ENCODE data around the gene RCAN2.
A peak's percentile ranks its signal among the peaks of the same experiment; 100 is the strongest.

The RCAN2 gene

GRCh38 chr6:46254946-46255345 lies 236.3 kb downstream of the RCAN2 start:
- no peak for DNase-seq (ENCODE audit: low read depth in 2 of 2)

GRCh38 chr6:46254331-46254730 lies 236.9 kb downstream of the RCAN2 start:
- DNase-seq (ENCODE audit: low read depth in 2 of 2), result no peak

- no peak for DNase-seq (ENCODE audit: low read depth in 2 of 2)
These were observed 239.5 kb downstream of the RCAN2 start for GRCh38 chr6:46251583-46252339.

GRCh38 chr6:46248143-46248542 lies 243.1 kb downstream of the RCAN2 start:
- DNase-seq (ENCODE audit: low read depth in 2 of 2), result no peak

- DNase-seq (ENCODE audit: low read depth in 2 of 2), result no peak
These were observed 244.5 kb downstream of the RCAN2 start for GRCh38 chr6:46246727-46247126.

GRCh38 chr6:46246081-46246480 lies 245.2 kb downstream of the RCAN2 start:
- DNase-seq (ENCODE audit: low read depth in 2 of 2), result no peak

GRCh38 chr6:46244670-46245069 lies 246.6 kb downstream of the RCAN2 start:
- no peak for DNase-seq (ENCODE audit: low read depth in 2 of 2)

- no peak for DNase-seq (ENCODE audit: low read depth in 2 of 2)
These were observed 247.5 kb downstream of the RCAN2 start for GRCh38 chr6:46243754-46244153.

GRCh38 chr6:46242921-46243320 lies 248.3 kb downstream of the RCAN2 start:
- DNase-seq (ENCODE audit: low read depth in 2 of 2), result no peak

GRCh38 chr6:46240866-46241565 lies 250.2 kb downstream of the RCAN2 start:
- DNase-seq (ENCODE audit: low read depth in 2 of 2), result no peak

- DNase-seq (ENCODE audit: low read depth in 2 of 2), result no peak
These were observed 254.5 kb downstream of the RCAN2 start for GRCh38 chr6:46236752-46237151.

- DNase-seq (ENCODE audit: low read depth in 2 of 2), result no peak
These were observed 256.0 kb downstream of the RCAN2 start for GRCh38 chr6:46235242-46235641.

GRCh38 chr6:46234700-46235099 lies 256.5 kb downstream of the RCAN2 start:
- DNase-seq (ENCODE audit: low read depth in 2 of 2), result no peak

GRCh38 chr6:46234156-46234556 lies 257.1 kb downstream of the RCAN2 start:
- DNase-seq (ENCODE audit: low read depth in 2 of 2), result no peak

GRCh38 chr6:46233129-46233528 lies 258.1 kb downstream of the RCAN2 start:
- no peak for DNase-seq (ENCODE audit: low read depth in 2 of 2)

GRCh38 chr6:46222286-46222685 lies 269.0 kb downstream of the RCAN2 start:
- DNase-seq (ENCODE audit: low read depth in 2 of 2), result no peak

- no peak for DNase-seq (ENCODE audit: low read depth in 2 of 2)
These were observed 269.9 kb downstream of the RCAN2 start for GRCh38 chr6:46221222-46221793.

- DNase-seq (ENCODE audit: low read depth in 2 of 2), result peak in 1 of 2 donors; percentile 16
These were observed 270.7 kb downstream of the RCAN2 start for GRCh38 chr6:46220352-46221221.

GRCh38 chr6:46219661-46220060 lies 271.6 kb downstream of the RCAN2 start:
- no peak for DNase-seq (ENCODE audit: low read depth in 2 of 2)

GRCh38 chr6:46218457-46218856 lies 272.8 kb downstream of the RCAN2 start:
- DNase-seq (ENCODE audit: low read depth in 2 of 2), result no peak

- peak in 1 of 2 donors; percentile 7 for DNase-seq (ENCODE audit: low read depth in 2 of 2)
These were observed 273.5 kb downstream of the RCAN2 start for GRCh38 chr6:46217671-46218131.

- DNase-seq (ENCODE audit: low read depth in 2 of 2), result no peak
These were observed 274.4 kb downstream of the RCAN2 start for GRCh38 chr6:46216879-46217278.

Data from stimulated activated CD8-positive, alpha-beta memory T cell treated with anti-CD3 and anti-CD28 coated beads, Interleukin-15, amount 100 ng/mL, for 48 hours (primary cell).